ENCODE measurements around the gene CPNE8.

- no peak for TF ChIP-seq POLR2AphosphoS5 (IDR thresholded peaks at IDR 0.05; ENCODE audit: low read depth, low read length)
- TF ChIP-seq, protein P1, sequence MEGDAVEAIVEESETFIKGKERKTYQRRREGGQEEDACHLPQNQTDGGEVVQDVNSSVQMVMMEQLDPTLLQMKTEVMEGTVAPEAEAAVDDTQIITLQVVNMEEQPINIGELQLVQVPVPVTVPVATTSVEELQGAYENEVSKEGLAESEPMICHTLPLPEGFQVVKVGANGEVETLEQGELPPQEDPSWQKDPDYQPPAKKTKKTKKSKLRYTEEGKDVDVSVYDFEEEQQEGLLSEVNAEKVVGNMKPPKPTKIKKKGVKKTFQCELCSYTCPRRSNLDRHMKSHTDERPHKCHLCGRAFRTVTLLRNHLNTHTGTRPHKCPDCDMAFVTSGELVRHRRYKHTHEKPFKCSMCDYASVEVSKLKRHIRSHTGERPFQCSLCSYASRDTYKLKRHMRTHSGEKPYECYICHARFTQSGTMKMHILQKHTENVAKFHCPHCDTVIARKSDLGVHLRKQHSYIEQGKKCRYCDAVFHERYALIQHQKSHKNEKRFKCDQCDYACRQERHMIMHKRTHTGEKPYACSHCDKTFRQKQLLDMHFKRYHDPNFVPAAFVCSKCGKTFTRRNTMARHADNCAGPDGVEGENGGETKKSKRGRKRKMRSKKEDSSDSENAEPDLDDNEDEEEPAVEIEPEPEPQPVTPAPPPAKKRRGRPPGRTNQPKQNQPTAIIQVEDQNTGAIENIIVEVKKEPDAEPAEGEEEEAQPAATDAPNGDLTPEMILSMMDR (IDR thresholded peaks at IDR 0.05), result no peak
- no peak for TF ChIP-seq REST (IDR thresholded peaks at IDR 0.05; ENCODE audit: insufficient read depth in 1 of 2, low read depth in 2 of 2, low read length in 1 of 2)
- TF ChIP-seq SIN3A (IDR thresholded peaks at IDR 0.05; ENCODE audit: borderline replicate concordance, insufficient read depth, low read depth, low read length), result no peak
- TF ChIP-seq TCF7L2 (IDR thresholded peaks at IDR 0.05; ENCODE audit: low read depth, low read length), result no peak
Measured at GRCh38 chr12:38844267-38844666, 61.1 kb downstream of the CPNE8 start.

All from Panc1 (cell line).